ENCODE results near the gene DRGX. TPM values are rescaled to one million over a fixed set of nuclear protein-coding genes. Genes with fewer than 3 reads are reported as not detected.

The DRGX gene
- total and polyA plus RNA-seq, 2 experiments from 2014 or later, result not detected

GRCh38 chr10:49356181-49356580 is 39.7 kb downstream of the DRGX start:
- Histone ChIP-seq H3K79me2 (no peaks in the 10 kb centered on the region), H3K27me3 (no peaks in the 10 kb centered on the region), H3K9me3 (ENCODE audit: low read depth) (no peaks in the 10 kb centered on the region), H3K36me3 (replicated peaks; ENCODE audit: insufficient read depth, low read depth) (no peaks in the 10 kb centered on the region), H3K4me1 (ENCODE audit: insufficient read depth) (no peaks in the 10 kb centered on the region), H2AFZ (no peak overlapping the region), H3K9me2 (replicated peaks; ENCODE audit: insufficient read depth) (no peaks in the 10 kb centered on the region), H4K20me1 (ENCODE audit: insufficient read depth, poor library complexity, severe bottlenecking) (no peaks in the 10 kb centered on the region), H3K4me2 (no peak overlapping the region), H3K27ac (no peak overlapping the region), H3K4me3 (no peak overlapping the region)
- DNase-seq (ENCODE audit: low spot score), result no peak
- WGBS (ENCODE audit: low lambda C conversion rate, missing lambda C conversion rate), result 87% methylated on average over 4 of the region's 4 CpGs
- TF ChIP-seq, protein P1, sequence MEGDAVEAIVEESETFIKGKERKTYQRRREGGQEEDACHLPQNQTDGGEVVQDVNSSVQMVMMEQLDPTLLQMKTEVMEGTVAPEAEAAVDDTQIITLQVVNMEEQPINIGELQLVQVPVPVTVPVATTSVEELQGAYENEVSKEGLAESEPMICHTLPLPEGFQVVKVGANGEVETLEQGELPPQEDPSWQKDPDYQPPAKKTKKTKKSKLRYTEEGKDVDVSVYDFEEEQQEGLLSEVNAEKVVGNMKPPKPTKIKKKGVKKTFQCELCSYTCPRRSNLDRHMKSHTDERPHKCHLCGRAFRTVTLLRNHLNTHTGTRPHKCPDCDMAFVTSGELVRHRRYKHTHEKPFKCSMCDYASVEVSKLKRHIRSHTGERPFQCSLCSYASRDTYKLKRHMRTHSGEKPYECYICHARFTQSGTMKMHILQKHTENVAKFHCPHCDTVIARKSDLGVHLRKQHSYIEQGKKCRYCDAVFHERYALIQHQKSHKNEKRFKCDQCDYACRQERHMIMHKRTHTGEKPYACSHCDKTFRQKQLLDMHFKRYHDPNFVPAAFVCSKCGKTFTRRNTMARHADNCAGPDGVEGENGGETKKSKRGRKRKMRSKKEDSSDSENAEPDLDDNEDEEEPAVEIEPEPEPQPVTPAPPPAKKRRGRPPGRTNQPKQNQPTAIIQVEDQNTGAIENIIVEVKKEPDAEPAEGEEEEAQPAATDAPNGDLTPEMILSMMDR (IDR thresholded peaks at IDR 0.05; ENCODE audit: poor library complexity), result no peak
- TF ChIP-seq EZH2phosphoT487 (IDR thresholded peaks at IDR 0.05; ENCODE audit: low read depth, severe bottlenecking, unreplicated experiment) (no peak), EZH2 (IDR thresholded peaks at IDR 0.05; ENCODE audit: borderline replicate concordance) (no peak)

DNA sequence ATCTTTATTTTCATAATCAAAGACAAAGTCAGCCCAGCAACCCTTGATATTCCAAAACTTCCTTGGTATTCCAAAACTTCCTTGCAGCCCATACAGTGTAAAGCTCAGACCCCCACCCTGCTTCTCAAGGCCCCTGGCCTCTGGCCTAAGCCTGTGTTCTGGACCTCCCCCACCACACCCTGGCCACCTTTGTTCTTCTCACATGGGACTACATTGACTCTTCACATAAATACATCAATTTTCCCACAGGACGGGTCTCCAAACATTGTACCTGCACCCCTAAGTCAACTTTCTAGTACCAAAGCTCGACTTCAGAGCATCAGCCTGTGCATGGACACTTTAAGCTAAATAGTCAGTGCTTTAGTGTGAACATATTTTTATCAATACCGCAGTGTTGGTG is 40.7 kb downstream of the DRGX start:
- H3K4me1 ChIP-seq (ENCODE audit: insufficient read depth), result no peaks in the 10 kb centered on the region
- no peaks in the 10 kb centered on the region for H4K20me1 ChIP-seq (ENCODE audit: insufficient read depth, poor library complexity, severe bottlenecking)
- H3K79me2 ChIP-seq, result no peaks in the 10 kb centered on the region
- no peaks in the 10 kb centered on the region for H3K36me3 ChIP-seq (replicated peaks; ENCODE audit: insufficient read depth, low read depth)
- no peak overlapping the region for H3K4me2 ChIP-seq
- H3K4me3 ChIP-seq, result no peak overlapping the region
- TF ChIP-seq, protein P1 (IDR thresholded peaks at IDR 0.05; ENCODE audit: poor library complexity), result no peak
- TF ChIP-seq EZH2 (IDR thresholded peaks at IDR 0.05; ENCODE audit: borderline replicate concordance) (no peak), EZH2phosphoT487 (IDR thresholded peaks at IDR 0.05; ENCODE audit: low read depth, severe bottlenecking, unreplicated experiment) (no peak)
- H3K9me2 ChIP-seq (replicated peaks; ENCODE audit: insufficient read depth), result no peaks in the 10 kb centered on the region
- 84% methylated on average over 3 of the region's 3 CpGs for WGBS (ENCODE audit: low lambda C conversion rate, missing lambda C conversion rate)
- no peak overlapping the region for H3K27ac ChIP-seq
- DNase-seq (ENCODE audit: low spot score), result no peak
- no peak overlapping the region for H2AFZ ChIP-seq
- H3K9me3 ChIP-seq (ENCODE audit: low read depth), result no peaks in the 10 kb centered on the region
- H3K27me3 ChIP-seq, result no peaks in the 10 kb centered on the region

DNA sequence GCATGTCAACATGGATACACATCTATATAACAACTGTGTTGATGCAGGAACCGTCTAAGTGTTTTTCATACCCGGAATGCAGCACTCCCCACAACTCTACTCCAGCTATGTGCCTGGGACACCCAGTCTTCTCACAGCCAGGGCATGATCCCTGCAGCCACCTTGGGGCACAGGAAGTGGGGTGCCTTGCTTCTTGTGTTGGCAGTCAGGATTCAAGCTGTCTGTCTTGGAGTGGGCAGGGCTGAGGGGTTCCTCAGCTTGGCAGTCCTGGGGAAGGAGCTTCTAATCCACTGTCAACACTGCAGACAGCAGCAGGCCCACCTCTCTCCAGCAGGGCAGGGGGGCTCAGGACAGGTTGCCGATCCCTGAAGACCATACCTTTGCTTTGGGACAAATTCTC is 41.3 kb downstream of the DRGX start:
- Histone ChIP-seq H4K20me1 (ENCODE audit: insufficient read depth, poor library complexity, severe bottlenecking) (no peaks in the 10 kb centered on the region), H3K27ac (no peak overlapping the region), H3K4me1 (ENCODE audit: insufficient read depth) (no peaks in the 10 kb centered on the region), H3K4me2 (no peak overlapping the region), H3K9me2 (replicated peaks; ENCODE audit: insufficient read depth) (no peaks in the 10 kb centered on the region), H2AFZ (no peak overlapping the region), H3K79me2 (no peaks in the 10 kb centered on the region), H3K4me3 (no peak overlapping the region), H3K9me3 (ENCODE audit: low read depth) (no peaks in the 10 kb centered on the region), H3K36me3 (replicated peaks; ENCODE audit: insufficient read depth, low read depth) (no peaks in the 10 kb centered on the region), H3K27me3 (no peaks in the 10 kb centered on the region)
- TF ChIP-seq, protein P1 (IDR thresholded peaks at IDR 0.05; ENCODE audit: poor library complexity), result no peak
- TF ChIP-seq EZH2 (IDR thresholded peaks at IDR 0.05; ENCODE audit: borderline replicate concordance) (no peak), EZH2phosphoT487 (IDR thresholded peaks at IDR 0.05; ENCODE audit: low read depth, severe bottlenecking, unreplicated experiment) (no peak)
- 88% methylated on average over 3 of the region's 3 CpGs for WGBS (ENCODE audit: low lambda C conversion rate, missing lambda C conversion rate)
- DNase-seq (ENCODE audit: low spot score), result no peak
